NCI-H128 (cell line): Measurements from ENCODE around the gene FAM209A.
"Not testable (repeated sequence)": the region's sequence is repeated elsewhere in the genome, so short reads cannot be mapped to it uniquely, and the experiment has no call there.

Experiments
- DNase-seq: peaks from one replicate; lab custom pipeline; 2025; ENCODE audit not compliant: unreplicated experiment; lab: John Stamatoyannopoulos, UW

FAM209A gene, protein sequence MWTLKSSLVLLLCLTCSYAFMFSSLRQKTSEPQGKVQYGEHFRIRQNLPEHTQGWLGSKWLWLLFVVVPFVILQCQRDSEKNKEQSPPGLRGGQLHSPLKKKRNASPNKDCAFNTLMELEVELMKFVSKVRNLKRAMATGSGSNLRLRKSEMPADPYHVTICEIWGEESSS

DNA sequence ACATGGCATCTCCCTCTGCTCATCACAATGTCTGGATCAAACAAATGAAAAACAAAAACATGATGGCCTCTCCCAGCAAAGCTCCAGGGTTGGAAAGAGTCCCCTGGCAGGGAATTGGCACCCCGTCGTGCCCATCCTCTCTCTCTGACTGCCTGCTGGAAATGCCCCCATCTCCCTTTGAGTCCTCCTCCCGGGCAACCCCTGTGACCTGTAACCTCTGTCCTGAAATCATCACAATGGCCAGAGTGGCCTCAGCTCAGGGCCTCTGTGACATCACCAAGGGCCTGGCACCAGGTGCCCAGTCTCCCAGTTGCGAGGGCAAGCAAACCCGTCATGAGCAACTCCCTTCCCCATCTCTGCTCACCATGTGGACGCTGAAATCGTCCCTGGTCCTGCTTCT is at the start of gene FAM209A:
Gene FAM209A, plus strand, starts transcription at position 301 of the 400 bp plus-strand sequence. Its CDS starts 65 bp downstream, at position 366.
- DNase-seq, result not testable (repeated sequence)

DNA sequence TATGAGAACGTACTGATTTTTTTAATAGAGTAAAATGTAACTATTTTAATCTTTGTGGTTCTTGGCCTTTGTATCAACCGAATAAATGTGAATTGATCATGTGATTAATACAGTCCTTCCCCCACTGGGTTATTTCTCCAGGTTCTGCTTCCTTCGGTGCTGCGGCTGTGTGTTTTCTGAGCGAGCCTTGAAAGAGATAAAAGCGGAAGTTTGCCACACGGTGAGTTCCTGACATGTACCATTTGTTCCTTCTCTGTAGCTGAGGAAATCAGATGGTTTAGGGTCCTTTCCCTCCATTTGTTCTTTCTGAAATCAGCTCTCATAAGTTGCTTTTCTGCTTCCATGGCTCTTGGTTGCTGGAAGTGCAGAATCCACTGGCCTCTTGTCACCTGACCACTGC is 40.6 kb upstream of the FAM209A start:
- no peak for DNase-seq

GRCh38 chr20:56487216-56487615 is 37.3 kb upstream of the FAM209A start:
- DNase-seq, result no peak

- no peak for DNase-seq
These were observed 36.0 kb upstream of the FAM209A start for GRCh38 chr20:56488566-56488965.

DNA sequence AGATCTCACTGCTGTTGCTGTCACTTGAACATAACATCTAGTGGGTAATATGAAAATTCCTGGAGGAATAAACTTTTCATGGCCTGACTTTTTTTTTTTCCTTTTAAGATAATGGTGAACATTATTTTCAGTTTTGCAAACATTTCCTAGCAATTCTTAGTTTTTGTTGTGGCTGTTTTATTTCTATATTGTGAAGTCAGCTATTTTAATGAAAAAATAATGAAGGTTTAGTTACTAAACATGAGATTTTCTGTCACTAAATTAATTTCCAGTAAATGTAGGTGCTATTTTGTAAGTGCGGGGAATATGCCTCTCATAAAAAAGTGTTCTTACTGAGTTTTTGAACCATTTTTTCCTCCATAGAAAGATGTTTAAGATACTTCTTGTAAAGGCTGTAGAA is 23.4 kb upstream of the FAM209A start:
- DNase-seq, result no peak

DNA sequence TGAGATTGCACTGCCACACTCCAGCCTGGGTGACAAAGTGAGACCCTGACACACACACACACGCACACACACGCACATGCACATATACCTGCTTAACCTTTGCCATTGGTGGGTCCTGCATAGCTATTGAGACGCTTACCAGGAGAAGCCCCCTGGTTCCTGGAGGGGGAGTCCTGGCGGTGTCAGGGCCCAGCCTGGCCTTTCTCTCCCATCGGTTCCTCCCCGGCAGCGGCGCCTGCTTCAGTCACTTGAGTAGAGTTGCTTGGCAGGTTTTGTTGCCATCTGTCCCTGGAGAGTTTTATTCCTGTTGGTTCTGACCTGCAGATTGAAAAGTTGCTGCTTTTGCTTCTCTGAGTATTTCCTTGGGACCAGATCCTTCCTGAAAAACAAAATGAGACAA is 20.6 kb upstream of the FAM209A start:
- no peak for DNase-seq

- no peak for DNase-seq
These were observed 20.1 kb upstream of the FAM209A start for GRCh38 chr20:56504373-56505005.

- no peak for DNase-seq
These were observed 18.4 kb upstream of the FAM209A start for GRCh38 chr20:56506103-56506502.

- DNase-seq, result no peak
These were observed 12.6 kb upstream of the FAM209A start for GRCh38 chr20:56511926-56512325.

GRCh38 chr20:56513161-56514150 is 11.1 kb upstream of the FAM209A start:
- DNase-seq, result no peak

DNA sequence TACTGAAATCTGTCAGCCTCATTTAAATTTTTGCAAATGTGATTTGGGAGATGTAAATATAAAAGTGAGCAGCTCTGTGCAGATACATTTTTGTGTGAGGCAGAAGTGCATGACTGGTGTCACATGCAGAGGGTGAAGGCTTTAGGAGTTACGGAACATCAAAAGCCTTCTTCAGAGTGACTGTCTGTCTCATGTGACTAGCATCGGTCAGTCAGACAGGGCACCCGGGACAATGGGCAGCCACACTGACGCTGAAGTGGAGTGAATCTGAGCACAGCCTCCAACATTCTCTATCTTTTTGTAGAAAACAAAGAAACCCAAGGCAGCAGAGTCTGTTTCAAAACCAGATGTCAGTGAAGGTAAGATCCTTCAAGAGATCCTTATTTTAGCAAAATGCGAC is 7.9 kb upstream of the FAM209A start:
- no peak for DNase-seq

- DNase-seq, result no peak
These were observed 7.3 kb upstream of the FAM209A start for GRCh38 chr20:56517211-56517610.

- no peak for DNase-seq
These were observed 6.9 kb upstream of the FAM209A start for GRCh38 chr20:56517641-56518040.

DNA sequence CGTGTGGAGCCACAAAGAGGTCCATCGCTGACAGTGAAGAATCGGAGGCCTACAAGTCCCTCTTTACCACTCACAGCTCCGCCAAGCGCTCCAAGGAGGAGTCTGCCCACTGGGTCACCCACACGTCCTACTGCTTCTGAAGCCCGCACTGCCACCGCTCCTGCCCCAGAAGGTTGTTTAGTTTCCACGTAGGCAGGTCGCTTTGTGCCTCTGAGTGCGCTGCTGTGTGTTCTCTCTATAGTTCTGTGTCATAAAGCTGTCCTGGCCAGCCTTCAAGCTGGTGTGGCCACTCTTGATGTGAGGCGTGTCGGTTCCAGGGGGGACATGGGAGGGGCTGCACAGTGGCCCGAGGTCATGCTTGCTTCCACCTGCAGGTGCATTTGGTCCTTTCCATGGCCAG is 6.4 kb upstream of the FAM209A start:
- no peak for DNase-seq

GRCh38 chr20:56518721-56519398 is 5.7 kb upstream of the FAM209A start:
- no peak for DNase-seq

GRCh38 chr20:56519551-56519950 is 5.0 kb upstream of the FAM209A start:
- DNase-seq, result no peak

DNA sequence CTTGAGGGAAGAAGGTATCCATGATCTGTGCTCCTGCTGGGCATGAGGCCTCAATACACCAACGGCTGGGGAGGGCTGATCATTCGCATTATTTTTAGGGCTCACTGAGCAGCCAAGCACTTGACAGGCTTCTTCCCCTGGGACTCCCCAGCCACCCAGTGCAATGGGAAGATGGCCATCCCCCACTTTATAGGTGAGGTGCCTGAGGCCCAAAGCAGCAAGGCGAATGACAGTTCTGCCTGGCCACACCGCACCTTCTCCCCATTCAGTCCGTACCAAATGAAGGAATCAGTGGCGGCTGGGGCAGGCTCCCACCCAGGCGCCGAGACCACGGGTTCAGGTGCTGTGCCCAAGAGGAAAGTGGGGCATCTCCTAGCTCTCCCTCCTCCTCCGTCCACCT is 4.4 kb upstream of the FAM209A start:
- DNase-seq, result no peak

- DNase-seq, result not testable (repeated sequence)
These were observed 3.7 kb upstream of the FAM209A start for GRCh38 chr20:56520746-56521354.

GRCh38 chr20:56522311-56522710 is 2.2 kb upstream of the FAM209A start:
- DNase-seq, result no peak

GRCh38 chr20:56527521-56527920 is 3.0 kb downstream of the FAM209A start:
- DNase-seq, result no peak

- DNase-seq, result not testable (repeated sequence)
These were observed 8.4 kb downstream of the FAM209A start, which contains the start of gene FAM209B for GRCh38 chr20:56532946-56533345. Gene FAM209B, plus strand, starts transcription at chr20:56533246. Its CDS starts 96 bp downstream, at chr20:56533342.
